Astrocyte (in vitro differentiated cells and primary cell): Measurements from ENCODE around the gene ENPEP. TPM values are rescaled to one million over a fixed set of nuclear protein-coding genes. Genes with fewer than 3 reads are reported as not detected.

Source experiments
- DNase-seq: peaks from one replicate; pipeline ENCODE4 v3.0.0-alpha.2; 2010; ENCODE audit warnings: low read depth
- FAIRE-seq: peaks from 2 replicates; lab custom pipeline; 2011; peaks lifted over from hg19 to GRCh38; lab: Jason Lieb, UNC
- H2AFZ ChIP-seq: 2 replicates; pipeline ENCODE4 v1.6.0; 2012; ENCODE audit warnings: low read depth, low read length, inconsistent platforms
- H3K27ac ChIP-seq: 2 replicates; pipeline ENCODE4 v1.5.1; 2011; ENCODE audit warnings: low read depth, low read length, inconsistent platforms
- H3K27me3 ChIP-seq: 2 replicates; pipeline ENCODE4 v1.6.0; 2011; ENCODE audit warnings: low read length, inconsistent platforms; ENCODE audit not compliant: insufficient read depth
- H3K36me3 ChIP-seq: 2 replicates; pipeline ENCODE4 v1.5.1; 2011; ENCODE audit warnings: low read length, inconsistent platforms; ENCODE audit not compliant: insufficient read depth
- H3K4me1 ChIP-seq: 2 replicates; pipeline ENCODE4 v1.5.1; 2011; ENCODE audit warnings: low read length, inconsistent platforms; ENCODE audit not compliant: insufficient read depth
- H3K4me2 ChIP-seq: 2 replicates; pipeline ENCODE4 v1.6.0; 2012; ENCODE audit warnings: low read length, inconsistent platforms
- H3K4me3 ChIP-seq: 2 replicates; pipeline ENCODE4 v1.5.1; 2011; ENCODE audit warnings: low read depth, mild to moderate bottlenecking, low read length, inconsistent platforms; ENCODE audit not compliant: insufficient read depth
- H3K79me2 ChIP-seq: 2 replicates; pipeline ENCODE4 v1.6.0; 2012; ENCODE audit warnings: mild to moderate bottlenecking, low read length, inconsistent platforms; ENCODE audit not compliant: insufficient read depth
- H3K9ac ChIP-seq: 2 replicates; pipeline ENCODE4 v1.6.0; 2012; ENCODE audit warnings: mild to moderate bottlenecking, low read length, inconsistent platforms
- H3K9me3 ChIP-seq: 2 replicates; pipeline ENCODE4 v1.5.1; 2012; ENCODE audit warnings: low read depth, mild to moderate bottlenecking, low read length, inconsistent platforms; ENCODE audit not compliant: insufficient read depth
- H4K20me1 ChIP-seq: 2 replicates; pipeline ENCODE4 v1.6.0; 2012; ENCODE audit warnings: low read length, inconsistent platforms; ENCODE audit not compliant: insufficient read depth
- H3K27ac Mint-ChIP-seq: one replicate; pipeline ENCODE4 v1.8.0; 2021; ENCODE audit warnings: mild to moderate bottlenecking, mixed read lengths; ENCODE audit not compliant: unreplicated experiment
- H3K27me3 Mint-ChIP-seq: one replicate; pipeline ENCODE4 v1.8.0; 2021; ENCODE audit warnings: low read depth, mixed read lengths; ENCODE audit not compliant: unreplicated experiment
- H3K36me3 Mint-ChIP-seq: one replicate; pipeline ENCODE4 v1.8.0; 2021; ENCODE audit warnings: low read depth, mixed read lengths; ENCODE audit not compliant: unreplicated experiment
- H3K4me1 Mint-ChIP-seq: one replicate; pipeline ENCODE4 v1.8.0; 2021; ENCODE audit warnings: low read depth, mixed read lengths; ENCODE audit not compliant: unreplicated experiment
- H3K4me3 Mint-ChIP-seq: one replicate; pipeline ENCODE4 v1.8.0; 2021; ENCODE audit warnings: mild to moderate bottlenecking, moderate library complexity, mixed read lengths; ENCODE audit not compliant: unreplicated experiment
- H3K9me3 Mint-ChIP-seq: one replicate; pipeline ENCODE4 v1.8.0; 2021; ENCODE audit warnings: mild to moderate bottlenecking, mixed read lengths; ENCODE audit not compliant: unreplicated experiment
- EZH2 ChIP-seq: IDR thresholded peaks from 2 replicates; pipeline ENCODE4 v1.6.1; 2012; ENCODE audit warnings: mild to moderate bottlenecking, low read length, inconsistent platforms; ENCODE audit not compliant: insufficient read depth
- total RNA-seq: library from RNA; stranded (reverse); gene quantifications from 2 replicates; pipeline ENCODE4 v1.2.1, GENCODE V29; 2021
- TF ChIP-seq, protein P1 (sequence below): IDR thresholded peaks from 2 replicates; pipeline ENCODE4 v1.5.1; 2011; ENCODE audit warnings: low read depth, mild to moderate bottlenecking, inconsistent platforms, low read length, moderate library complexity; ENCODE audit not compliant: insufficient read depth

Gene ENPEP
- total RNA-seq, 1 donor from 2014 or later: 1.7 TPM

DNA sequence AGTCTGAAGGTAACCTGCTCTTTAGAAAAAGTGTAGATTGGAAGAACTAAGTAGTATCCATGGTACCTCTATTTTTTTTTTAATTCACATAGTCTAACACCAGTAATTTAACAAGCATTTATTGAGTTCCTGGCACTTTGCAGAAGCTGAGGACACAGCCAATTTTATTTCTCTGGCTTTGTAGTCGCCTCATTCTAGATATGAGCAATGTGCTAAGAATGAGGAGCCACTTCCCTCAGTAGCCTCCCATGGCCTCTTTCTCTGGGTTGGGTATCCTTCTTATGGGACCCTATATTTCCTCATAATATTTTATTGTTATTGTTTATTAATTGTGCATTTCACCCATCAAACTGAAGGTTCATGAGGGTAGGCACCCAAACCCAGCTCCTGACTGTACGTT, 67.6 kb downstream of the ENPEP start:
- FAIRE-seq: peak; percentile 23
- Histone ChIP-seq H3K4me3 (no peak overlapping the region), H3K9ac (no peak overlapping the region), H2AFZ (no peak overlapping the region), H3K27ac (no peak overlapping the region), H3K9me3 (no peaks in the 10 kb centered on the region), H3K36me3 (no peaks in the 10 kb centered on the region), H3K27me3 (no peaks in the 10 kb centered on the region), H3K4me1 (peaks cover 4% of the 10 kb centered on the region), H3K79me2 (no peaks in the 10 kb centered on the region), H4K20me1 (no peaks in the 10 kb centered on the region), H3K4me2 (no peak overlapping the region)
- no peaks in the 10 kb centered on the region for H3K36me3 Mint-ChIP-seq
- no peak overlapping the region for H3K27ac Mint-ChIP-seq
- H3K4me1 Mint-ChIP-seq: no peaks in the 10 kb centered on the region
- DNase-seq: no peak
- TF ChIP-seq, protein P1, sequence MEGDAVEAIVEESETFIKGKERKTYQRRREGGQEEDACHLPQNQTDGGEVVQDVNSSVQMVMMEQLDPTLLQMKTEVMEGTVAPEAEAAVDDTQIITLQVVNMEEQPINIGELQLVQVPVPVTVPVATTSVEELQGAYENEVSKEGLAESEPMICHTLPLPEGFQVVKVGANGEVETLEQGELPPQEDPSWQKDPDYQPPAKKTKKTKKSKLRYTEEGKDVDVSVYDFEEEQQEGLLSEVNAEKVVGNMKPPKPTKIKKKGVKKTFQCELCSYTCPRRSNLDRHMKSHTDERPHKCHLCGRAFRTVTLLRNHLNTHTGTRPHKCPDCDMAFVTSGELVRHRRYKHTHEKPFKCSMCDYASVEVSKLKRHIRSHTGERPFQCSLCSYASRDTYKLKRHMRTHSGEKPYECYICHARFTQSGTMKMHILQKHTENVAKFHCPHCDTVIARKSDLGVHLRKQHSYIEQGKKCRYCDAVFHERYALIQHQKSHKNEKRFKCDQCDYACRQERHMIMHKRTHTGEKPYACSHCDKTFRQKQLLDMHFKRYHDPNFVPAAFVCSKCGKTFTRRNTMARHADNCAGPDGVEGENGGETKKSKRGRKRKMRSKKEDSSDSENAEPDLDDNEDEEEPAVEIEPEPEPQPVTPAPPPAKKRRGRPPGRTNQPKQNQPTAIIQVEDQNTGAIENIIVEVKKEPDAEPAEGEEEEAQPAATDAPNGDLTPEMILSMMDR: no peak
- TF ChIP-seq EZH2: no peak
- no peaks in the 10 kb centered on the region for H3K9me3 Mint-ChIP-seq
- no peak overlapping the region for H3K4me3 Mint-ChIP-seq
- no peaks in the 10 kb centered on the region for H3K27me3 Mint-ChIP-seq

DNA sequence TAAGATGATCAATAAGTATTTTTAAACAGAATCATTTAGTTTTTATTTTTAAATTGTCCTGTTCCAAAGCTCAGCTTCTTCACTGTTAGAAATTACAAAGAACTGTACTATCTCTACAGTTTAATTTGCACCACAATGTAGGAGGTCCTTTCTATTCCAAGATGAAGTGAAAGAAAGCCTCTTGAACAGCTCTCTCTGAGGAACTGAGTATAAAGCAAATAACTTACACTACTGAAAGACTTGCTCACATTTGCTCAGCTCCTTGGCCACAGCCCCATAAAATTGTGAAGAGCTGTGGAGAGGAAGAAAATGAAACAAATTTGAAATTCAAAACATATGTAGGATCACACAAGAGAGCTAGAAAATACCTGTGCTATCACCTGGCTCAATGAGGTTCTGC, 68.6 kb downstream of the ENPEP start:
- Histone ChIP-seq H3K27ac (no peak overlapping the region), H4K20me1 (no peaks in the 10 kb centered on the region), H3K27me3 (no peaks in the 10 kb centered on the region), H3K79me2 (no peaks in the 10 kb centered on the region), H3K36me3 (no peaks in the 10 kb centered on the region), H3K4me2 (no peak overlapping the region), H3K9me3 (no peaks in the 10 kb centered on the region), H2AFZ (no peak overlapping the region), H3K4me1 (peaks cover 4% of the 10 kb centered on the region), H3K4me3 (no peak overlapping the region), H3K9ac (no peak overlapping the region)
- no peak for TF ChIP-seq EZH2
- TF ChIP-seq, protein P1: no peak
- Mint-ChIP-seq H3K36me3 (no peaks in the 10 kb centered on the region), H3K9me3 (no peaks in the 10 kb centered on the region), H3K27me3 (no peaks in the 10 kb centered on the region), H3K4me3 (no peak overlapping the region), H3K27ac (no peak overlapping the region), H3K4me1 (no peaks in the 10 kb centered on the region)
- FAIRE-seq (no peak), DNase-seq (no peak)

DNA sequence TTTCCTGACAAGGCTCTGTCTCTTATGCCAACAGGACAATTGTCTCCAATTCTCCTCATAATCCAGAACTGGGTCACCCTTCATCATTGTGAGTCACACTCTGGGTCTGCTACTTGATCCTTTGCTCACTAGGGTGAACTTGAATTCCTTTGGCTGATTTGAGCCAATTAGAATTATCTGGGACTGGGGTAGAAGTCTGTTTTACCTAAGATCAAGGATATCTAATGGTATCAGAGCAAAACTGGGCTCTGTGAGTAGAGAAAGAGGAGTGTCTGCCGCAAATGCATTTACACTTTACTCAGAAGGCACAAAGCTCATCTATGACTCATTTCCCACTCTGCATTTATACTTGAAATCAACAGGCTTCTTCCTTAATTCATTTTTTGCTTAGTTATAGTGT, 74.3 kb downstream of the ENPEP start:
- peaks cover 9% of the 10 kb centered on the region for H3K4me1 Mint-ChIP-seq
- no peak overlapping the region for H3K27ac ChIP-seq
- FAIRE-seq (no peak), DNase-seq (peak; percentile 40)
- no peaks in the 10 kb centered on the region for H3K36me3 Mint-ChIP-seq
- H3K27ac Mint-ChIP-seq: no peak overlapping the region
- TF ChIP-seq, protein P1: no peak
- TF ChIP-seq EZH2: no peak
- no peaks in the 10 kb centered on the region for H3K4me1 ChIP-seq
- peak overlapping the region; percentile 23 for H2AFZ ChIP-seq
- H3K36me3 ChIP-seq: no peaks in the 10 kb centered on the region
- no peaks in the 10 kb centered on the region for H3K9me3 ChIP-seq
- H3K9me3 Mint-ChIP-seq: no peaks in the 10 kb centered on the region
- H3K4me2 ChIP-seq: peak overlapping the region; percentile 26
- no peaks in the 10 kb centered on the region for H3K27me3 Mint-ChIP-seq
- no peak overlapping the region for H3K9ac ChIP-seq
- no peaks in the 10 kb centered on the region for H3K79me2 ChIP-seq
- H3K27me3 ChIP-seq: no peaks in the 10 kb centered on the region
- no peak overlapping the region for H3K4me3 ChIP-seq
- H4K20me1 ChIP-seq: no peaks in the 10 kb centered on the region
- no peak overlapping the region for H3K4me3 Mint-ChIP-seq
